GM12875 (cell line): ENCODE results near the gene PRM2.

Experiments used
- H3K4me3 ChIP-seq: one replicate; pipeline ENCODE4 v1.5.1; 2011; ENCODE audit warnings: low read depth, low read length, control low read depth
- CTCF ChIP-seq: IDR thresholded peaks from 2 replicates; pipeline ENCODE4 v1.5.1; 2011; ENCODE audit warnings: low read depth, mild to moderate bottlenecking, control low read depth, inconsistent platforms, low read length, moderate library complexity, borderline replicate concordance; ENCODE audit not compliant: insufficient read depth

PRM2 gene

GRCh38 chr16:11253009-11253994, 23.0 kb downstream of the PRM2 start:
- no peak for TF ChIP-seq CTCF
- H3K4me3 ChIP-seq: peak overlapping the region; percentile 69

GRCh38 chr16:11252482-11252931, 23.8 kb downstream of the PRM2 start:
- TF ChIP-seq CTCF: no peak
- no peak overlapping the region for H3K4me3 ChIP-seq

GRCh38 chr16:11251525-11252481, 24.5 kb downstream of the PRM2 start:
- H3K4me3 ChIP-seq: no peak overlapping the region

GRCh38 chr16:11250786-11251524, 25.3 kb downstream of the PRM2 start:
- H3K4me3 ChIP-seq: no peak overlapping the region
- no peak for TF ChIP-seq CTCF

More at GRCh38 chr16:11251525-11252481, 24.5 kb downstream of the PRM2 start:
- no peak for TF ChIP-seq CTCF

GRCh38 chr16:11250091-11250785, 26.0 kb downstream of the PRM2 start:
- no peak for TF ChIP-seq CTCF
- H3K4me3 ChIP-seq: no peak overlapping the region
